Ovary (tissue), 3 donors: ENCODE results near the gene VPS52.

ENCODE experiments used
- CTCF ChIP-seq, 3 donors: fragments of 450-650 bp in 2 of 3; fragments of 200-600 bp in 1 of 3; IDR thresholded peaks; one replicate each; pipeline versions ENCODE4 v1.5.1 to v1.8.0; 2016 to 2022; ENCODE audit warnings: antibody characterized with exemption in 3 of 3, mild to moderate bottlenecking in 1 of 3
- EP300 ChIP-seq: sonication (generic); formaldehyde crosslinking; IDR thresholded peaks from one replicate; pipeline ENCODE4 v1.6.1; 2017; ENCODE audit warnings: antibody characterized with exemption
- POLR2A ChIP-seq: fragments of 450-650 bp; IDR thresholded peaks from one replicate; pipeline ENCODE4 v1.6.1; 2017; ENCODE audit warnings: antibody characterized with exemption, mild to moderate bottlenecking, moderate library complexity
- donor health status: DM: no; HTN: no; CAD: no.

GRCh38 chr6:33314943-33315792 lies 43.5 kb upstream of the VPS52 start:
- TF ChIP-seq POLR2A = no peak
- no peak for TF ChIP-seq CTCF (IDR thresholded peaks at IDR 0.05)
- no peak for TF ChIP-seq EP300
